HG02884 (cell line): ENCODE measurements around the gene AK8.

Experiments used
- ATAC-seq: cut with Tn5 transposase; IDR thresholded peaks from one replicate; pipeline ENCODE4 v1.9.1; 2021; ENCODE audit warnings: mild to moderate bottlenecking, moderate library complexity; ENCODE audit not compliant: unreplicated experiment

Gene AK8

DNA sequence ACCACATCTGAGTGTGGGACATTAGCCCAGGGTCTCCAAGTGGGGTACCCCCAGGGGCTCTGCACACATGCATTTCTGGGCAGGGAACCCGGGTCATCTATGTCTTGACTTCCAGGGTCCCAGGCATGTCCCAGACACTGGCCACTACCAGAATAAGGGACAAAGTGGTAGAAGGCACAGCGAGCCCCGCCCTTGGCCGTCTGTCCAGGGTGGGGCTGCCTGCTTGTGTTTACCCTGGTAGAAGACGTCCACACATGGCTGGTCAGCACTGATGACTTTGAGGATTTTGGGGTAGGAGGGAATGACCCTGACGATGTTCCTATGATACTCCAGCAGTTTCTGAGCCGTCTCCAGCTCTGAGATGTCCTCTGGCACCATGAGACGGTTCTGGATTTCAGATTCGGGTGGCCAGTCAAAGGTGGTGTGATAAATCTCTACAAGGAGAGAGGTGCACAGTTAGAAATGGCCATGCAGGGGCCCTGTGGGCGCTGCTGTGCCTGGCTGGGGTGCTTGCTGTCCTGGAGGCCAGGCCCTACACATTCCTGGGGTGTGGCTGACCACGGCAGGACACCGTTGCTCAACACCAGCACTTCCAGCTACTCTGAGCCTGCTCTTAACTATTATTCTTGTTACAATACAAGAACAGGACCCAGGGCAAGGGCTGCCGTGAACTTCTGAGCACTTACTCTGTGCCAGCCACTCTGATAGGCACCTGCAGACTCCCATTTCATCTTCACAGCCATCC, 51.3 kb downstream of the AK8 start:
- ATAC-seq: no peak

DNA sequence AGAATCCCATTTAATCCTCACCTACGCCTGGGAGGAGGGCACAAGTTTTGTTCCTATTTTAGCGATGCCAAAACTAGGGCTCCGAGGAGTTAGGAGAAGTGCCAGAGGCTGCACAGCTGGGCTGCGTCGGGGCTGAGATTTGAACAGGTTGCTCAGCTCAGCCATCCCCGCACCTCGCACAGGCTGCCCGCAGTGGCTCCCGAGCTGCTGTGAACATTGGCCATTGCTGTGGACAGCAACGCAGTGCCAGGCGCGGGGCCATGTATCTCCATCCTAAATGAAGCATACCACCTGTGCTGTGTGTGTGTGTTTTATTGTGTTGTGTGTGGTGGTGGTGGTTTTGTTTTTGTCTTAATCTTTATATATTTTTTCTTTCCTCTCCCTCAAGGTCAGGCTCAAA, 52.0 kb downstream of the AK8 start:
- ATAC-seq: no peak

DNA sequence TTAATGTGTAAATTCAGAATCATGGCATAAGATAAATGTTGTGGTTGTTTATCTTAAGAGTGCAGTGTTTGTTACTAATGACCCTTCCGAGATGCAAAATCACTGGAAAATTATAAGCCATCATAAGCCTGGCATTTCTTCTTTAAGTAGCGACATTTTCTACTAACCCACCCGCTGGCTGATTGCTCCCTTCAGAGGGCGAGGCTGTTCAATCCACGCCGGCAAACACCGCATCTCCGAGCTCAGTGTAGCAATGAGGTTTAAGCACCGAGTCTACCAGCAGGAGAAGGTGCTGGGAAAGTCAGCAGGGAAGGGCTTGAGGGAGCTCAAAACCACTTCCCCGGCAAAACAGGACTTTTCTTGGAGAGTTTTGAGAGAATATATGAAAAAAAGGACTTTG, 52.7 kb downstream of the AK8 start:
- no peak for ATAC-seq

DNA sequence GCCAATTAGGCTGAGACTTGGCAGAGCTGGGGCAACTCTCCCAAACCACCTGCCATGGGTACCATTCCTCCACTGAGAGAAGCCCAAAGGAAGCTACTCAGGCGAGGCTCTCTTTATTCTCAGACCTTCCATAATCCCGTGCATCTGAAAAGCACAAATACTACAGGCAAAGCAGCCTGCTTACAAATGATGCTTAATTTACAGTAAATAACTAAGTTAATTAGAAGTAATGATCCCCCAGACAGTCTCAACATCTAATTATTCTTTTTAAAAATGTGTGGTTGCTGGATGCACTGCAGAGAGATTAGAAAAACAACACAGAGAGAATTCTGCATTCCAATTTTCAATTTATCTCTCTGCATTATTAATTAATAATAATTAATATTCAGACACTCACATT, 53.1 kb downstream of the AK8 start:
- no peak for ATAC-seq

DNA sequence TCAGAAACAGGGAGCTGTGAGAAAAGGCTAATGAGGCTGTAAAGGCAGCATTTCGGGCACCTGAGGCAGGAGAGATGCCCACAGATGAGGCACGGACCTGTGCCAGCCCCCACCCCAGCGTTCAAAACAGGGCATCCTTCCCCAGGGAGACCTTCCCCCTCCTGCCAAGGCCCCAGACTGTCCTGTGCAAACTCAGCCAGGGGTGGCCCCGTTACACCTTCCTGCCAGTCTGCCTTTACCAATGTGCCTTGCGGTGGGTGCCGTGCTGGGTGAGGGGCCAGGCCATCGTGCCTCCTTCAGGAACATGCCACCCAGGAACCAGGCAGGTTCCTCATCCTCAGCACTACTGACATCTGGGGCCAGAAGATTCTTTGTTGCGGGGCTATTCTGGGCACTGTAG, 53.9 kb downstream of the AK8 start:
- ATAC-seq: no peak

DNA sequence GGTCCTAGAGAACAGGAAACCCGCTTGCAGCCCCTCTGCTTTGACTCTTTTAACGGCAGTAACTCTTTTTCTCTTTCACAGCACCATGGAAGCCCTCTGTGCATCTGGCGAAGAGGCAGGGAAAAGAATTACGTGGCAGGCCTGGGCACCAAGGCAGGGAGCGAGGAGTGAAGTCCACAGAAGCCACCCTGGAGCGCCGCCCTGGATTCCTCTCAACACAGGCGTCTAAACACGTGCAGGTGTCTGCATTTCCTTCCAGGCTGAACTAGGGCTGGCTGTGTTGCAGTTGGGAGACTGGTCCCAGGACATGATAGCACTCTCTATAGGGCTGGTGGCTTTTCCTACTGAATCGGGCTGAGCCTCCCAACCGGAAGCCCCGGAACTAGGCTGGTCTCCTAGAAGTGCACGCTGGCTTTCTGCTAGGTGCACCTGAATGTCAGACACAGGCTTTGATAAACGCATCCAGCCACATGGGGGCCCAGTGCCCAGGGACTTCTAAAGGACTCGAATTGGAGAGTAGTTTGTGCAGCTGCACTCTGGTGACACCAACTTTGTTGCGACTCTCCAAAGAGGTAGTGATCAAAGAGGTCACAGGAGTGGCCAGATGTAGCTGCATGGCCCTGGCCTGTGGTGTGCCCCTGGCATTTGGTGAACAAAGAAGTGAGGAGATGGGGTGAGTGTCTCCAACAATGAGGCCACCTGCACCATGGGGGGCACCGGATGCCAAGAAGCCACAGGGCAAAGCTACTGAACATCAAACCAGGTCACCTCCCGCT, 54.5 kb downstream of the AK8 start:
- no peak for ATAC-seq

DNA sequence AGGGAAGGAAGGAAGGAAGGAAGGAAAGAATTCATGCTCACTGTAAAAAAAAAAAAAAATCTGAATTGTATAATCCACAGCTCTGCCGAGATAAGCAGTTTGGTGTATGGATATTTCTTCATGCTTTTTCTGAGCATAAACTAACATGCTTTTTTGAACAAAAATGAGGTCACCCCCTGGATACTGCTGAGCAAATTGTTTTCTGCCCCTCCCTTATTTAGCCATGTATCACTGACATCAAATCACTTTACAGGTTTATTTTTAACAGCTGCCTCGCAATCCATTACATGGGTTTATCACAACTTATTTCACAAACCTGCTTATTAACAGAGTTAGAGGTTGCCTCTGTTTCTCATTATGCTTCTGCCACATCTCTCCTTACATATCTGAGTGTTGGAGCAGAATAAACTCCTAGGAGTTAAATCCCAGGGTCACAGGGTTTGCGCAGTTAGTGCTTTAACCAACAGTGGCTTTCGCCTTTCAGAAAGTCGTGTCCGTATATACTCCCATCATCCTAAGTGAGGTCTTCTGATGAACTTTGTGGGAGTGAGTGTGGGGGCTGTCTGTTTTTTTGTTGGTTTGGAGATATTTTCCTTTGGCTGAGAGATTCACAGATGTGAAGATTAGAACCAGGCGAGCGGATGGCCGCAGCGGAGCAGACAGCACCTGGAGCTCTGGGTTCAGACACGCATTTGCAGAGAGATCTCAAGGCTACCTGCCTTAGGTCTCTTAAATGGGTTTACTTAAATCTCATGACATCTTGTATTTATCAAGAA, 57.7 kb downstream of the AK8 start:
- ATAC-seq: no peak

DNA sequence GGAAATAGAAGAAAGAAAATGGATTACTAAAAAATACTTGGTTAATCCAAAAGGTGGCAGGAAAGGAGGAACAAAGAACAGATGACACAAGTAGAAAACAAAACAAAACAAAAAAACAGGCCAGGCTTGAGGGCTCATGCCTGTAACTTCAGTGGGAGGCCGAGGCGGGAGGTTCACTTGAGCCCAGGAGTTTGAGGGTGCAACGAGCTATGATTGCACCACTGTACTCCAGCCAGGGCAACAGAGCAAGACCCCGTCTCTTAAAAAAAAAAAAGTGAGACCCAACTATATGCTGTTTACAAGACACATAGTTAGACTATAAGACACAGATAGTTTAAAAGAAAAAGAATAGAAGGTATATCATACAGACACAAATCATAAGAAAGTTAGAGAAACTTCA, 59.5 kb downstream of the AK8 start:
- no peak for ATAC-seq

DNA sequence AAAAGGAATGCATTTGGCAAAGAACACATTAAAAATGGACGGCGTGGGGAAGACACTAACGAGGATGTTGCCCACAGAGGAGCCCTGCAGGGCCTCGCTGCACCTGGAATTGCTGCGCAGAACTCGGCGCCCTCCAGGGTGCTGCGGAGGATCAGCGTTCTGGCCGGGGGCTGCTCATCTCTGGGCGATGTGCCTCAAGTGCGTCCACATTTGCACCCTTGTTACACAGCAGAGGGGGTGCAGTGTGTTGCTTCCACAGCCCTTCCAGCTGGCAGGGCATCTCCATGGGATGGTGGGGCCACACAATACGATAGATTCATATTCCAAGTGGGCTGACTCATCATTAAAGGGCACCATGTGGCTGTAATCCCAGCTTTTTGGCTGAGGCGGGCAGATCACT, 63.1 kb downstream of the AK8 start:
- no peak for ATAC-seq

DNA sequence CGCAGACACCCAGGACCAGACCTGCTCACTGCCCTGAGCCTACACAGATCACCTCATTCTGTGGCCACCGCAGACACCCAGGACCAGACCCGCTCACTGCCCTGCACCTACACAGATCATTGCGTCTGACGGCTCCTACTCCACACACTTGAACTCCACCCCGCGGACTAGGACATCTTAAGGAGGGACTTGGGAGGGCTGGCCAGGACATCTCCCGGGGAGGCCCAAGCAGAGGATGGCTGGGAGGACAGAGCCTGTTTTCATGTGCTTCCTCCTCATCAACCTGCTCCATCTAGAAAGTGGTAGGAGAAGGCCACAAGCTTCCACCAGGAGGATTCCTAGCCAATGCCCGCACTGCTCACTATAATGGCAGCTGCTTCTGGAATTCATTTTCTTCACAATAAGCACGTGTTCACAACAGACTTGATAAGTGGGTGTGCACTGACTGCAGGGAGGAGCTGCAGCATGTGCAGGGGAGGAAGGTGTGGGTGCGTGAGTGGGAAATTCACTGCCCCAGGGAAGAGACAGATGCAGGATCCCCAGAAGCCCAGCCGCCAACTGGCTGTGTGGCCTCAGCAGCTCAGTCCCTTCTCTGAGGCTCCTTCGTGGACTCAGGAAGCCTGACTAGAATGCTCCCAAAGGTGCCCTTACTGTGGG, 64.8 kb downstream of the AK8 start:
- ATAC-seq: no peak

DNA sequence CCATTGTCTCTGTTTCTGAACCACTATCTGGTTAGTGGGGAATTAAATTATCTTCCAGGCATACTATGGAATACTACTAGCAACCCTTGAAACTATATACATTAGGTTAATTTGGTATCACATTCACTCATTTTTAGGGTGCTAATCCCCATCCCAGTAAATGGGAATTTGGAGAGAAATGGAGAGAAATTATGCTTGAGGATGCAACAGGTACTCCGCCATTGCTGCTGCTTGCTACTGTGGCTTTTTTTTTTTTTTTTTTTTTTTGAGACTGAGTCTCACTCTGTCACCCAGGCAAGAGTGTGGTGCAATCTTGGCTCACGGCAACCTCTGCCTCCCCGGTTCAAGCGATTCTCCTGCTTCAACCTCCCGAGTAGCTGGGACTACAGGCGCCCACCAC, 66.1 kb downstream of the AK8 start:
- ATAC-seq: no peak

DNA sequence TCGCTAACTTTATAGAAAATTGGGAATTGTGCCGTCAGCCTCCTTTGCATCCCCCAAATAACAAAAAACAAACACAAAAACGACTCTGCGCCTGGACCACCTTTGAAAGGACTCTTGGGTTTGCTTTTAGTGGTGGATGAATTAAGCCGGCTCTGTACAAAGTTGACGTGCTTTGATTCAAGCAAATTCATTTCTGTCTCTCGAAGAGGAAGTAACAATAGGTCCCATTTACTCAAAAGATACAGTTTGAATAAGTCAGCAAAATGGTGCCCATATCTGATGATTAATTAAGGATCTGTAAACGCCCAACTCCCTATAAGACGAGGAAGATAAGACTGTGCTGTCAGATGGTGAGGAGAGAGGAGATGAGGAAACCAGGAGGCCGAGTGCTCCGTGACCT, 67.8 kb downstream of the AK8 start:
- ATAC-seq: no peak

DNA sequence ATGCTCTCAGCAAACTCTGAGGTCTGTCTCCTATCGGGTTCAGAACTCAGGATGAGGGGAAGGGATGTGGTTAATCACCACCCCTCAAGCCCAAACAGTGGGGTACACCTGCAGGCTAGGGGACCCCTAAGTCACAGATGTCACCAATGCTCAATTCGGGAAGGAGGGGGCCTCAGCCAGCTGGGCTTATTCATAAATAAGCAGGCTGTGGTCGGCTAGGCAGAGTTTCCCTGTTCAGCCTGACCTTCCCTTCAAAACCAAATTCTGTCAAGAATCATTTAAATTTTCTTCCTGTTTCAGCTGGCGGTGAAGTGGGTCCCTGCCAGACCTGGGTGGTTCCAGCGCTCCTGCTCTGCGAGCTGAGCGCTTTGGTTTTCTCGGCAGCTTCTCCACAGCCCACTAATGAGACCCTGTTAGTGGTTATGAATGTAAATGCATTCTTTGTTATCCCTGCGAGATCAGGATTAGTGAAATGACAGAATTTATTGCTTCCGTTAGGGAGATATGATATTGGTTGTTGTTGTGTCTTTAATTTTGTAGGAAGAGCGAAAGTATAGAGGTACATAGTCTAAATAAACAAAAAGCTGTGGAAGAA, 68.3 kb downstream of the AK8 start:
- ATAC-seq: no peak

DNA sequence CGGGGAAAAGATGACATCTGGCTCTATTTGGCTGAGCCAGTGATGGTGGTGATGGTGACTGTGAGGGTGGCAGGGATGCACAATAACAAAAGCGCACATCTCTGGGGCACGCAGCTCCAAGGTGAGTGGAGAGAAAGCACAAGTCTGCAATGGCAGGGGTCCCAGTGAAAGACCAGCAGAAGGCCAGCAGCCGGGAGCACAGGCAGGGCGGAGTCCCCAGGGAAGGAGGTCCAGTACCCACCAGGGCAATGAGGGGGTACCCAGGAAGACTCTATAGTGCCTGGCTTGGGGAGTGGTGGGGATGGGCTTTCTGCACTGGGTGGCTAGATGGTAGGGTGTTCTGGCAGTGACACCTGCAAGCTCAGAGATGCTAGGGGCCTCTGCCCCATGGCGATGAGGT, 69.4 kb downstream of the AK8 start:
- ATAC-seq: no peak

DNA sequence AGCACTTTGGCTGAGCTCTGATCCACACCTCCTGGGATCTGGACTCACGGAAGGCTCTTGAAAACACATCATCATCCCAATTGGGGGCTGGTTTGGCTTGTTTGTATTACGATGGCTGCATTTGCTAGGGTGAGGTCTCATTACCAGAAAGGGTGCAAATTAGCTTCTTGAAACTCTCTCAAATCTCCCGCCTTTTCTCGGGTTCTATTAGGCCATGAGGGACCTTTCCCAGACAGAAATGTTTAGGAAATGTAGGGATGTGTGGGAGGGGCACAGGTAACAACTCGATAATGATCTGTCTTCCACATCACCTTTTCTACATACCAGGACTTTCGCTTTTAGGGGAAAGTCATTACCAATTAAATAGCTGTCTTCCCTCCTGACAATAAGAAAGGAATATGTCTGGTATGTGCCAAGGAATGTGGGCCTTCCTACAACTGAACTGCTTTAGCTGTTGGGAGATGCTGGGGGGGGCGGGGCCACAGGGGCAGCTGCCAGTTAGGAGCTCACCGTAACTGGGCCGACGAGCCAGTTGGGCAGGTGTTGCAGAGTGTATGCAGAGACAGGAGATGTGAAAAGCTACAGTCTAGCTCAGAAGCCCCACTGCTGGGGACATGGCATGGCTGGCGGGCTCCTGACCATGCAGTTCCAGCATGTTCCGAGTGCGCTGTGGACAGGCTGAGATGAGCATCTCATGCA, 71.2 kb downstream of the AK8 start:
- ATAC-seq: no peak

DNA sequence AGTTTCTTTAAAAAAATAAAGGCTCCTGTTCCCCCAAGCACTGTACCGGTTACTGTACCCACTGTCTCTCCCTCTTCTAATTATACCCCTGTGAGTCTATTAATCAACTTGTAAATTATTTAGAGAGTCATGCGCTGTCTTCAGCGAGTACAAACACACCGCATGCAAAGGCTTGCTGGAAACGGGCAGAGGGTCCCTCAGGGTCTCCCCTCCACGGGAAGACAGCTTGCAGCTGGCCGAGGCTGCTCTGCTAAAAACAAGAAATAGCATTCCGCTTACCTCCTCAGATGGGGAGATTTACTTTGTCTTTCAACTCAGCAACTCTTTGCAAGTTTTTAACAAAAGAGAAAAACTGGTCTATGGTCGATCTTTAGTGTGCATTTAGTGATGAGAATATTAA, 71.8 kb downstream of the AK8 start:
- no peak for ATAC-seq

DNA sequence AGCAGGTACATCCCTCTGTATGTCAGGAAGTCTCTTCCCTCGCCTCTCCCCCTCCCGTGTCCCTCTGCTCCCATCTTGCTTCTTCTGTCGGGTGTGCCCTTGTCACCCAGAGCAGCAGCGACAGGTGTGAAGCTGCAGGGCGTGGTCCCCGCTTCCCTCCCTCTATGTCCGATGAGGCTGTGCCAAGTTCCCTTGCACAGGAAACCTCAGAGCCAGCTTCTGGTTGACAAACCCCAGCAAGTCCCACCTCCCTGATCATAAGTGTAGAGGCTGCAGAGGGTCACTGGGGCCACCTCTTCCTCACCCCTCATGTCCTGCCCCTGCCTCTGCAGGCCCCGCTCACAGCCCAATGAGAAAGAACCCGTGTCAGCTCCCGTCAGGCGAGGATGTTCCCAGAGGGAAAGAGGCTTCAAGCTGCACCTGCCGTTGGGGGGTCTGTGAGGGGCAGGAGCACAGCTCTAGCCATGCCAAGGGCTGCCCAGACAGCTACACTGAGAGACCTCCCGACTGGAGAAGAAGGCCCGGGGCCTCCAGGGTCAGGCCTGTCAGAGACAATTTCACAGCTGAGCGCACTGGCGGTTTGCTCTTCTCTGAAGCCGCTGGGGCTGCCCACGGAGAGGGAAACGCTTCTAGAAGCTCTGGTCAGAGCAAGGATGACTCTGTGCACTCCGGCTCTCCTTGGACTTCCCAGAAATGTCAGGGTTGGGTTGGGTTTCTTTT, 73.3 kb downstream of the AK8 start:
- no peak for ATAC-seq

DNA sequence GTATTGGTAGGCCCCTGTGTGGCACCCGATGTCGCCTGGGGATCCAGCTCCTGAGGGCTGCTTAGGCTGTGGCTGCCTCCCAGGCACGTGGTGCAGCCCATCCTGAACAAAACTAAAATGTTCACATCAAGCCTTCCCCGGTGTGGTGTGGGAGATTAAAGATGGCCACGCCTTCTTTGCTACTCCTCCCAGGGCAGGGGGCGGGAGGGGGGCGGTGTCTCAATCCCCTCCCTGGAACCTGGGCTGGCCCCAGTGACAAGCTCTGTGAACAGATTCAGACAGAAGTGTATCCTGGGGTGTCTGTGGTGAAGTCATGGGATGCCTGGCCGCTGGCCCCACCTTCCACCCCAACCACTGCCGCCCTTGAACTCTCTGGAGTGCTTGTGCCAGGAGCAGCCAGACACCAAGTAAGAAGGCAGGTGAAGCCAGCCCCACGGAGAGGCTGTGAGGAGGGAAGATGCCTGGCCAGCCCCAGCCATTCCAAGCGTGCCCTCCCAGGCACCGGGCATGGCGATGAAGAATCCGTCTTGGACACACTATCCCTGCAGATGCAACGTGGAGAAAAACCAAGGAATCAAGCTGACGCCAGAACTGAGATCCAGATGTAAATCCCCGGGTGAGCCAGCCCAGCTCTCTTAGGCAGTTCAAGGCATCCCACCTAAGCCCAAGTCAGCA, 75.8 kb downstream of the AK8 start:
- ATAC-seq: no peak

DNA sequence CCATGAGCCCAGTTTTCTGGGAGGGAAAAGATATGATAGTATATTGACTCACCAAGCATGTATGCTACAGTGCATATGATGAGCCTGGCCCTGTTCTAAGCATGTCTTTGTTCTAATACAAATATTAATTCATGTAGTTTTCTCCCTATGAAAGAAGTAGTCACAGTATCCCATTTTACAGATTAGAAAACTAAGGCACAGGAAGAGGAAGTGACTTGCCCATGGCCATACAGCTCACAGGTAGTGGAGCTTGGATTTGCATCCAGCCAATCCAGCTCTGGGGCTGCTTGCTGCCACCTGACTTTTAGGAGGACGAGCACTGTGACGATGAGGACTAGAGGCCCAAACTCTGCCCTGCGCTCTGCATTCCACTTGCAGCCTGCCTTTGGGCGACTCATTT, 76.4 kb downstream of the AK8 start:
- no peak for ATAC-seq
